ENCODE data around the gene ITGBL1. TPM values are rescaled to one million over a fixed set of nuclear protein-coding genes. Genes with fewer than 3 reads are reported as not detected.

The ITGBL1 gene
- total and polyA plus RNA-seq, 2 of the 4 experiments (the other 2 are of a cell fraction), result 22.2 to 24.2 TPM

DNA sequence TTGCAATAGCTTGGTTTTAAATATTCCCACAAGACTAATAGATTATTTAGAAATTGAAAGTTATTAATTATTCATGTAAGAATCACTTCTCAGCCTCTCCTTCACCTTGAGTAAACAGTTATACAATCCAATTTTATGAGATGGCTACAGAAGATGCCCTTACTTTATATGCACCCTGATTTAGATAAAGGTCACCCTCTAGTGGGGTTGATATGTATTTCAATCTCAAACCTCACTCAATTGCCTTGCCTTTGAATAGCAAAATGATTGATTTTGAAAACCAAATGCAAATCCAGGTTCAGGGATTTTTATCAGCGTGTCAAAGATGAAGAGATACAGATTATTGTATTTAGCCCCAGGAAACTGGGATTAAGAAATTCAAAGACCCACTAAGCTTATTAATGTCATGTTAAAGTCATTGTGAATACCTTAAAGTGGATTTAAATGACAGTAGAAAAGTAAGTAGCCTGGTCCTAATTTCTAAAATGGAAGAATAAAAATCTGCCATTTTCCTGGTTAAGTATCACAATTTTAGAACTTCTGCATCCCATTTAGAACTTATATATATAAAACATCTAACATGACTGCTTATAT, 305.1 kb downstream of the ITGBL1 start:
- ATAC-seq (ENCODE audit: low read depth) (peak; percentile 73; the same call in 1 of the 2 replicates), DNase-seq (peak; percentile 50)
- ChIA-PET CTCF (interaction anchor here (0.6 to 1.9 kb wide), 10 partner anchors 9 to 613 kb away, joined by 3 to 6 read pairs (median 4); no protein-coding TSS in a partner anchor), POLR2A (ENCODE audit: unreplicated experiment) (no interaction called here)
- TF ChIP-seq POLR2A (IDR thresholded peaks at IDR 0.05; ENCODE audit: low read depth, low read length) (no peak), SMC3 (IDR thresholded peaks at IDR 0.05; ENCODE audit: low read depth, low read length) (peak; percentile 71), CHD1 (IDR thresholded peaks at IDR 0.05; ENCODE audit: low read depth, low read length) (no peak), MAFK (IDR thresholded peaks at IDR 0.05; ENCODE audit: low read depth, low read length) (no peak), MXI1 (IDR thresholded peaks at IDR 0.05; ENCODE audit: borderline replicate concordance, low read depth, low read length) (no peak), FOS (IDR thresholded peaks at IDR 0.05; ENCODE audit: low read depth, low read length) (no peak), CEBPB (IDR thresholded peaks at IDR 0.05; ENCODE audit: low read depth, low read length) (no peak), BHLHE40 (IDR thresholded peaks at IDR 0.05; ENCODE audit: low read depth, low read length) (no peak), RAD21 (IDR thresholded peaks at IDR 0.05; ENCODE audit: low read length) (peak; percentile 80), MAZ (IDR thresholded peaks at IDR 0.05; ENCODE audit: borderline replicate concordance, low read depth, low read length) (no peak), RCOR1 (IDR thresholded peaks at IDR 0.05; ENCODE audit: insufficient replicate concordance, low read length) (no peak)
- TF ChIP-seq, protein P1, sequence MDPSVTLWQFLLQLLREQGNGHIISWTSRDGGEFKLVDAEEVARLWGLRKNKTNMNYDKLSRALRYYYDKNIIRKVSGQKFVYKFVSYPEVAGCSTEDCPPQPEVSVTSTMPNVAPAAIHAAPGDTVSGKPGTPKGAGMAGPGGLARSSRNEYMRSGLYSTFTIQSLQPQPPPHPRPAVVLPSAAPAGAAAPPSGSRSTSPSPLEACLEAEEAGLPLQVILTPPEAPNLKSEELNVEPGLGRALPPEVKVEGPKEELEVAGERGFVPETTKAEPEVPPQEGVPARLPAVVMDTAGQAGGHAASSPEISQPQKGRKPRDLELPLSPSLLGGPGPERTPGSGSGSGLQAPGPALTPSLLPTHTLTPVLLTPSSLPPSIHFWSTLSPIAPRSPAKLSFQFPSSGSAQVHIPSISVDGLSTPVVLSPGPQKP (IDR thresholded peaks at IDR 0.05; ENCODE audit: borderline replicate concordance, low read depth, low read length), result no peak
- TF ChIP-seq, protein P2, sequence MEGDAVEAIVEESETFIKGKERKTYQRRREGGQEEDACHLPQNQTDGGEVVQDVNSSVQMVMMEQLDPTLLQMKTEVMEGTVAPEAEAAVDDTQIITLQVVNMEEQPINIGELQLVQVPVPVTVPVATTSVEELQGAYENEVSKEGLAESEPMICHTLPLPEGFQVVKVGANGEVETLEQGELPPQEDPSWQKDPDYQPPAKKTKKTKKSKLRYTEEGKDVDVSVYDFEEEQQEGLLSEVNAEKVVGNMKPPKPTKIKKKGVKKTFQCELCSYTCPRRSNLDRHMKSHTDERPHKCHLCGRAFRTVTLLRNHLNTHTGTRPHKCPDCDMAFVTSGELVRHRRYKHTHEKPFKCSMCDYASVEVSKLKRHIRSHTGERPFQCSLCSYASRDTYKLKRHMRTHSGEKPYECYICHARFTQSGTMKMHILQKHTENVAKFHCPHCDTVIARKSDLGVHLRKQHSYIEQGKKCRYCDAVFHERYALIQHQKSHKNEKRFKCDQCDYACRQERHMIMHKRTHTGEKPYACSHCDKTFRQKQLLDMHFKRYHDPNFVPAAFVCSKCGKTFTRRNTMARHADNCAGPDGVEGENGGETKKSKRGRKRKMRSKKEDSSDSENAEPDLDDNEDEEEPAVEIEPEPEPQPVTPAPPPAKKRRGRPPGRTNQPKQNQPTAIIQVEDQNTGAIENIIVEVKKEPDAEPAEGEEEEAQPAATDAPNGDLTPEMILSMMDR (conservative IDR thresholded peaks at IDR 0.05; ENCODE audit: low read depth, low read length), result peak; percentile 73
- Histone ChIP-seq H3K9me3 (ENCODE audit: control insufficient read depth, insufficient read depth, low read length) (no peaks in the 10 kb centered on the region), H3K27ac (ENCODE audit: insufficient read depth, low read length) (no peak overlapping the region), H3K9ac (ENCODE audit: low read depth, low read length) (no peak overlapping the region), H3K18ac (ENCODE audit: low read depth, low read length) (no peak overlapping the region), H3K14ac (replicated peaks; ENCODE audit: low read depth, low read length) (no peak overlapping the region), H2BK5ac (ENCODE audit: low read depth, low read length, poor library complexity, severe bottlenecking) (no peak overlapping the region), H2AK5ac (ENCODE audit: low read depth, low read length) (no peak overlapping the region), H2BK120ac (ENCODE audit: low read depth, low read length) (no peak overlapping the region), H3K9me1 (ENCODE audit: insufficient read depth, low read length) (no peaks in the 10 kb centered on the region), H3K4ac (ENCODE audit: low read depth, low read length) (no peak overlapping the region), H3K56ac (ENCODE audit: extremely low read depth, insufficient read depth, low read length) (no peak overlapping the region), H4K8ac (ENCODE audit: low read depth in 2 of 2, low read length in 2 of 2) (no peak overlapping the region), H3K4me2 (ENCODE audit: low read depth, low read length) (no peak overlapping the region), H3K79me1 (ENCODE audit: low read depth in 1 of 2, low read length in 2 of 2) (no peaks in the 10 kb centered on the region), H2AFZ (replicated peaks; ENCODE audit: low read length, poor library complexity) (no peak overlapping the region), H3K4me3 (ENCODE audit: insufficient read depth, low read depth, low read length) (no peak overlapping the region), H3K23ac (ENCODE audit: low read depth, low read length) (no peak overlapping the region), H3K27me3 (ENCODE audit: control insufficient read depth, insufficient read depth, low read length) (peaks cover 2% of the 10 kb centered on the region; the same call in 1 of the 2 replicates), H2BK20ac (ENCODE audit: low read depth, low read length) (no peak overlapping the region), H4K5ac (ENCODE audit: low read depth, low read length) (no peak overlapping the region), H3K4me1 (ENCODE audit: control insufficient read depth, insufficient read depth, low read length) (no peaks in the 10 kb centered on the region), H2AK9ac (replicated peaks; ENCODE audit: low read depth, low read length, poor library complexity) (no peak overlapping the region), H4K20me1 (ENCODE audit: insufficient read depth, low read length) (no peaks in the 10 kb centered on the region), H4K91ac (ENCODE audit: insufficient read depth, low read depth, low read length) (no peak overlapping the region), H3K36me3 (ENCODE audit: control insufficient read depth, insufficient read depth, low read length) (no peaks in the 10 kb centered on the region), H2BK15ac (ENCODE audit: low read depth, low read length) (no peak overlapping the region)
- in situ Hi-C loops (cut with MboI; ENCODE audit: low sequenced_read_pairs), result loop anchor here (5.0 to 10.0 kb wide), 2 partner anchors 240 to 613 kb away; no protein-coding TSS in a partner anchor
- no CpG with 5 or more reads among the region's 1 CpG for WGBS, 2 experiments (ENCODE audit: extremely low coverage in 2 of 2, insufficient read length in 1 of 2)
- intact Hi-C loops (cut with micrococcal nuclease), result loop anchor here (1.0 to 2.0 kb wide), 3 partner anchors 243 to 612 kb away; partner anchors contain the start of gene ITGBL1
- no TSS peak for BruUV-seq (replicated peaks)
- dilution Hi-C loops (cut with HindIII; ENCODE audit: low sequenced_read_pairs, unreplicated experiment), result no loop called here

Data from IMR-90 (cell line).